ENCODE results near the gene USP49. TPM values are rescaled to one million over a fixed set of nuclear protein-coding genes. Genes with fewer than 3 reads are reported as not detected.

USP49 gene
- total and polyA plus RNA-seq, 2 of the 13 experiments (the other 11 are each of a cell fraction or from before 2014, with no cell fraction given), result 2.9 to 4.3 TPM

DNA sequence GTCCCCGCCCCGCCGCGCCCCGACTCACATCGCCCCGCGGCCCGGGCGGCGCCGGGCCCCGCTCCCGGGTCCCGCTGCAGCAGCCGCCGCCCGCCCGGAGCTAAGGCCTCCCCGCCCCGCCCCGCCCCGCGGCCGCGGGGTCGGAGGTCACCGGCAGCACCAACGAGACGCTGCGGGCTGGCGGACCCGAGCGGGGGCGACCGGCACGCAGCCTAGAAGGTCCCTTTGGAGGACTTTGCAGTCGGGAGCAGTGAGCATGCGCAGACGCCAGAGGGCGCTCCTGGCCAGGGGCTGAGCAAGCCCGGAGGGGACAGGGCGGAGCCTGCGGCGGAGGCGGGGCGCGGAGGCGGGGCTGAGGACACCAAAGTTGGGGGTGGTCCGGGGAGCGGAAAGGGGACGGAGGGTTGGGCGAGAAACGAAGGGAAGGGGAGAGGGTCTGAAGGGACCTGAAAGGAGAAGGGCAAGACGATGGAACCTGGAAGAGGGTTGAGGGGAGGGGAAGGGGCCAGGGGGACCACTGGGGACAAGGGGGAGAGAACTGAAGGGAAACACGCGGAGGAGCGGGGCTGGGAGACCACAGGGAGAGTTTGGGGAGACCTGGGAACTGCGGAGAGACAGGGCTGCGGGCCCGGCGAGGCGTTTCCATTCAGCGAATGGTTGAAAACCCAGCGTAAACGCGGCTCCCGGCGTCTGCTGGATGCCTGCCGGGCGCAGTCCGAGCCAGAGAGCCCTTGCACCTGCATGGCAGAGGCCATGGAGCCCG lies 115.2 kb downstream of the USP49 start, which contains the start of gene FRS3 (continued):
- no peak for TF ChIP-seq FOXM1 (CRISPR knock-in tag; IDR thresholded peaks at IDR 0.05)
- peak; percentile 58; the same call in 1 of the 2 replicates for TF ChIP-seq CHD2 (IDR thresholded peaks at IDR 0.05; ENCODE audit: low read depth, low read length)
- TF ChIP-seq ELF1 (CRISPR knock-in tag; IDR thresholded peaks at IDR 0.05), result peak; percentile 74
- TF ChIP-seq, protein P1, sequence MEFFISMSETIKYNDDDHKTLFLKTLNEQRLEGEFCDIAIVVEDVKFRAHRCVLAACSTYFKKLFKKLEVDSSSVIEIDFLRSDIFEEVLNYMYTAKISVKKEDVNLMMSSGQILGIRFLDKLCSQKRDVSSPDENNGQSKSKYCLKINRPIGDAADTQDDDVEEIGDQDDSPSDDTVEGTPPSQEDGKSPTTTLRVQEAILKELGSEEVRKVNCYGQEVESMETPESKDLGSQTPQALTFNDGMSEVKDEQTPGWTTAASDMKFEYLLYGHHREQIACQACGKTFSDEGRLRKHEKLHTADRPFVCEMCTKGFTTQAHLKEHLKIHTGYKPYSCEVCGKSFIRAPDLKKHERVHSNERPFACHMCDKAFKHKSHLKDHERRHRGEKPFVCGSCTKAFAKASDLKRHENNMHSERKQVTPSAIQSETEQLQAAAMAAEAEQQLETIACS (CRISPR knock-in tag; IDR thresholded peaks at IDR 0.05), result peak; percentile 66
- TF ChIP-seq ZNF530 (CRISPR knock-in tag; IDR thresholded peaks at IDR 0.05; ENCODE audit: low read depth), result no peak
- TF ChIP-seq MLLT10 (CRISPR knock-in tag; IDR thresholded peaks at IDR 0.05), result no peak
- TF ChIP-seq PAX8 (CRISPR knock-in tag; IDR thresholded peaks at IDR 0.05; ENCODE audit: borderline replicate concordance), result 0 out of 2 replicates have a peak, but pooled peaks have one; percentile 41
- peak; percentile 79 for TF ChIP-seq MIXL1 (CRISPR knock-in tag; IDR thresholded peaks at IDR 0.05)
- TF ChIP-seq TP53 (CRISPR knock-in tag; conservative IDR thresholded peaks at IDR 0.05), result no peak; the same call in 1 of the 2 replicates
- no peak for TF ChIP-seq ZNF253 (CRISPR knock-in tag; IDR thresholded peaks at IDR 0.05; ENCODE audit: borderline replicate concordance)
- TF ChIP-seq HNF4G (IDR thresholded peaks at IDR 0.05; ENCODE audit: borderline replicate concordance, low read depth, low read length), result peak; percentile 29; the same call in 1 of the 2 replicates
- TF ChIP-seq HNF4G (CRISPR knock-in tag; IDR thresholded peaks at IDR 0.05; ENCODE audit: borderline replicate concordance, low read depth), result peak; percentile 31; the same call in 1 of the 2 replicates
- TF ChIP-seq KMT2A (CRISPR knock-in tag; IDR thresholded peaks at IDR 0.05), result no peak; the same call in none of the 2 replicates
- TF ChIP-seq, protein P2, sequence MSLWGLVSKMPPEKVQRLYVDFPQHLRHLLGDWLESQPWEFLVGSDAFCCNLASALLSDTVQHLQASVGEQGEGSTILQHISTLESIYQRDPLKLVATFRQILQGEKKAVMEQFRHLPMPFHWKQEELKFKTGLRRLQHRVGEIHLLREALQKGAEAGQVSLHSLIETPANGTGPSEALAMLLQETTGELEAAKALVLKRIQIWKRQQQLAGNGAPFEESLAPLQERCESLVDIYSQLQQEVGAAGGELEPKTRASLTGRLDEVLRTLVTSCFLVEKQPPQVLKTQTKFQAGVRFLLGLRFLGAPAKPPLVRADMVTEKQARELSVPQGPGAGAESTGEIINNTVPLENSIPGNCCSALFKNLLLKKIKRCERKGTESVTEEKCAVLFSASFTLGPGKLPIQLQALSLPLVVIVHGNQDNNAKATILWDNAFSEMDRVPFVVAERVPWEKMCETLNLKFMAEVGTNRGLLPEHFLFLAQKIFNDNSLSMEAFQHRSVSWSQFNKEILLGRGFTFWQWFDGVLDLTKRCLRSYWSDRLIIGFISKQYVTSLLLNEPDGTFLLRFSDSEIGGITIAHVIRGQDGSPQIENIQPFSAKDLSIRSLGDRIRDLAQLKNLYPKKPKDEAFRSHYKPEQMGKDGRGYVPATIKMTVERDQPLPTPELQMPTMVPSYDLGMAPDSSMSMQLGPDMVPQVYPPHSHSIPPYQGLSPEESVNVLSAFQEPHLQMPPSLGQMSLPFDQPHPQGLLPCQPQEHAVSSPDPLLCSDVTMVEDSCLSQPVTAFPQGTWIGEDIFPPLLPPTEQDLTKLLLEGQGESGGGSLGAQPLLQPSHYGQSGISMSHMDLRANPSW (CRISPR knock-in tag; IDR thresholded peaks at IDR 0.05; ENCODE audit: borderline replicate concordance), result peak; percentile 67; the same call in 1 of the 2 replicates
- TF ChIP-seq ZNF160 (CRISPR knock-in tag; IDR thresholded peaks at IDR 0.05), result peak; percentile 81; the same call in 1 of the 2 replicates
- TF ChIP-seq, protein P3, sequence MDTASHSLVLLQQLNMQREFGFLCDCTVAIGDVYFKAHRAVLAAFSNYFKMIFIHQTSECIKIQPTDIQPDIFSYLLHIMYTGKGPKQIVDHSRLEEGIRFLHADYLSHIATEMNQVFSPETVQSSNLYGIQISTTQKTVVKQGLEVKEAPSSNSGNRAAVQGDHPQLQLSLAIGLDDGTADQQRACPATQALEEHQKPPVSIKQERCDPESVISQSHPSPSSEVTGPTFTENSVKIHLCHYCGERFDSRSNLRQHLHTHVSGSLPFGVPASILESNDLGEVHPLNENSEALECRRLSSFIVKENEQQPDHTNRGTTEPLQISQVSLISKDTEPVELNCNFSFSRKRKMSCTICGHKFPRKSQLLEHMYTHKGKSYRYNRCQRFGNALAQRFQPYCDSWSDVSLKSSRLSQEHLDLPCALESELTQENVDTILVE (CRISPR knock-in tag; IDR thresholded peaks at IDR 0.05), result peak; percentile 99
- 0 out of 2 replicates have a peak, but pooled peaks have one; percentile 63 for TF ChIP-seq GZF1 (CRISPR knock-in tag; IDR thresholded peaks at IDR 0.05)
- TF ChIP-seq, protein P4, sequence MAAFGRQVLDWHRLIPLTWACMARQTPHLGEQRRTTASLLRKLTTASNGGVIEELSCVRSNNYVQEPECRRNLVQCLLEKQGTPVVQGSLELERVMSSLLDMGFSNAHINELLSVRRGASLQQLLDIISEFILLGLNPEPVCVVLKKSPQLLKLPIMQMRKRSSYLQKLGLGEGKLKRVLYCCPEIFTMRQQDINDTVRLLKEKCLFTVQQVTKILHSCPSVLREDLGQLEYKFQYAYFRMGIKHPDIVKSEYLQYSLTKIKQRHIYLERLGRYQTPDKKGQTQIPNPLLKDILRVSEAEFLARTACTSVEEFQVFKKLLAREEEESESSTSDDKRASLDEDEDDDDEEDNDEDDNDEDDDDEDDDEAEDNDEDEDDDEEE (CRISPR knock-in tag; IDR thresholded peaks at IDR 0.05), result no peak
- no peak for TF ChIP-seq ARNT (IDR thresholded peaks at IDR 0.05)
- TF ChIP-seq ZNF781 (CRISPR knock-in tag; IDR thresholded peaks at IDR 0.05; ENCODE audit: borderline replicate concordance, not compliant biosample characterization), result peak; percentile 49
- TF ChIP-seq NFE2 (CRISPR knock-in tag; IDR thresholded peaks at IDR 0.05), result no peak
- peak; percentile 52; the same call in 1 of the 2 replicates for TF ChIP-seq DR1 (CRISPR knock-in tag; IDR thresholded peaks at IDR 0.05)
- no peak for TF ChIP-seq ZNF468 (CRISPR knock-in tag; IDR thresholded peaks at IDR 0.05)
- peak; percentile 83 for TF ChIP-seq SIN3B (IDR thresholded peaks at IDR 0.05; ENCODE audit: low read length)
- peak; percentile 66; the same call in 1 of the 2 replicates for TF ChIP-seq PCBP1 (IDR thresholded peaks at IDR 0.05; ENCODE audit: borderline replicate concordance, low read depth, low read length)
- TF ChIP-seq ZSCAN20 (CRISPR knock-in tag; IDR thresholded peaks at IDR 0.05; ENCODE audit: borderline replicate concordance), result no peak
